ENCODE results near the gene ATP6V0D1.

ATP6V0D1 gene

GRCh38 chr16:67451704-67452435 is 29.1 kb downstream of the ATP6V0D1 start:
- H3K4me2 ChIP-seq (ENCODE audit: low read depth, low read length) = no peak overlapping the region
- H3K9ac ChIP-seq (ENCODE audit: low read length) = no peak overlapping the region
- H4K20me1 ChIP-seq (ENCODE audit: insufficient read depth, low read length) = no peaks in the 10 kb centered on the region
- no peak for TF ChIP-seq CTCF (IDR thresholded peaks at IDR 0.05; ENCODE audit: low read length)
- TF ChIP-seq EZH2phosphoT487 (IDR thresholded peaks at IDR 0.05; ENCODE audit: low read length) = no peak
- no peak for TF ChIP-seq EZH2 (optimal IDR thresholded peaks at IDR 0.05; ENCODE audit: low read depth, low read length)
- H3K36me3 ChIP-seq (replicated peaks; ENCODE audit: insufficient read depth, low read length) = no peaks in the 10 kb centered on the region
- no peak for DNase-seq
- no peak overlapping the region for H3K27ac ChIP-seq (ENCODE audit: low read length)
- no peaks in the 10 kb centered on the region for H3F3A ChIP-seq (ENCODE audit: insufficient read depth, low read length)
- H3K4me3 ChIP-seq (ENCODE audit: low read length) = no peak overlapping the region
- no peaks in the 10 kb centered on the region for H3K4me1 ChIP-seq (ENCODE audit: low read length)
- H2AFZ ChIP-seq (ENCODE audit: low read length) = no peak overlapping the region
- no peaks in the 10 kb centered on the region for H3K27me3 ChIP-seq (replicated peaks; ENCODE audit: insufficient read depth, low read length)
- peaks cover 22% of the 10 kb centered on the region for H3K79me2 ChIP-seq (ENCODE audit: low read length)
- no peaks in the 10 kb centered on the region for H3K9me2 ChIP-seq (replicated peaks; ENCODE audit: insufficient read depth, low read length)
- H3K9me3 ChIP-seq (replicated peaks; ENCODE audit: insufficient read depth, low read length) = no peaks in the 10 kb centered on the region

GRCh38 chr16:67451061-67451703 is 29.8 kb downstream of the ATP6V0D1 start:
- Histone ChIP-seq H3K79me2 (ENCODE audit: low read length) (peaks cover 23% of the 10 kb centered on the region), H2AFZ (ENCODE audit: low read length) (no peak overlapping the region), H3K4me2 (ENCODE audit: low read depth, low read length) (no peak overlapping the region), H3K4me1 (ENCODE audit: low read length) (no peaks in the 10 kb centered on the region), H3K36me3 (replicated peaks; ENCODE audit: insufficient read depth, low read length) (no peaks in the 10 kb centered on the region), H3F3A (ENCODE audit: insufficient read depth, low read length) (no peaks in the 10 kb centered on the region), H3K4me3 (ENCODE audit: low read length) (no peak overlapping the region), H3K9ac (ENCODE audit: low read length) (no peak overlapping the region), H3K27ac (ENCODE audit: low read length) (no peak overlapping the region), H3K27me3 (replicated peaks; ENCODE audit: insufficient read depth, low read length) (no peaks in the 10 kb centered on the region), H3K9me2 (replicated peaks; ENCODE audit: insufficient read depth, low read length) (no peaks in the 10 kb centered on the region), H3K9me3 (replicated peaks; ENCODE audit: insufficient read depth, low read length) (no peaks in the 10 kb centered on the region), H4K20me1 (ENCODE audit: insufficient read depth, low read length) (0 out of 2 replicates have a peak, but pooled peaks cover 2% of the 10 kb centered on the region)
- no peak for TF ChIP-seq EZH2phosphoT487 (IDR thresholded peaks at IDR 0.05; ENCODE audit: low read length)
- TF ChIP-seq CTCF (IDR thresholded peaks at IDR 0.05; ENCODE audit: low read length) = no peak
- no peak for TF ChIP-seq EZH2 (optimal IDR thresholded peaks at IDR 0.05; ENCODE audit: low read depth, low read length)
- no peak for DNase-seq

- no peak overlapping the region for H3K9ac ChIP-seq (ENCODE audit: low read length)
- H3K36me3 ChIP-seq (replicated peaks; ENCODE audit: insufficient read depth, low read length) = no peaks in the 10 kb centered on the region
- H3K4me2 ChIP-seq (ENCODE audit: low read depth, low read length) = no peak overlapping the region
- no peak overlapping the region for H2AFZ ChIP-seq (ENCODE audit: low read length)
- H3K27ac ChIP-seq (ENCODE audit: low read length) = no peak overlapping the region
- TF ChIP-seq EZH2 (optimal IDR thresholded peaks at IDR 0.05; ENCODE audit: low read depth, low read length) (no peak), EZH2phosphoT487 (IDR thresholded peaks at IDR 0.05; ENCODE audit: low read length) (no peak), CTCF (IDR thresholded peaks at IDR 0.05; ENCODE audit: low read length) (no peak)
- H3K4me3 ChIP-seq (ENCODE audit: low read length) = no peak overlapping the region
- 0 out of 2 replicates have a peak, but pooled peaks cover 2% of the 10 kb centered on the region for H4K20me1 ChIP-seq (ENCODE audit: insufficient read depth, low read length)
- H3K9me2 ChIP-seq (replicated peaks; ENCODE audit: insufficient read depth, low read length) = no peaks in the 10 kb centered on the region
- DNase-seq = no peak
- no peaks in the 10 kb centered on the region for H3K4me1 ChIP-seq (ENCODE audit: low read length)
- H3K79me2 ChIP-seq (ENCODE audit: low read length) = peaks cover 24% of the 10 kb centered on the region
- H3F3A ChIP-seq (ENCODE audit: insufficient read depth, low read length) = no peaks in the 10 kb centered on the region
- no peaks in the 10 kb centered on the region for H3K27me3 ChIP-seq (replicated peaks; ENCODE audit: insufficient read depth, low read length)
- no peaks in the 10 kb centered on the region for H3K9me3 ChIP-seq (replicated peaks; ENCODE audit: insufficient read depth, low read length)
Measured at GRCh38 chr16:67449739-67450138, 31.2 kb downstream of the ATP6V0D1 start.
